HK-2 (cell line): ENCODE results near the gene CCP110.

ENCODE experiments used
- DNase-seq: peaks from one replicate; pipeline ENCODE4 v3.0.0-alpha.2; 2018; ENCODE audit not compliant: unreplicated experiment

The CCP110 gene

GRCh38 chr16:19599968-19600716, 76.4 kb downstream of the CCP110 start:
- DNase-seq: no peak

- DNase-seq: peak; percentile 8
Observed at GRCh38 chr16:19601083-19601976, 77.6 kb downstream of the CCP110 start.
